SK-N-SH (cell line): Measurements from ENCODE around the gene PIP5K1C. TPM values are rescaled to one million over a fixed set of nuclear protein-coding genes. Genes with fewer than 3 reads are reported as not detected.

Source experiments
- CTCF ChIA-PET: fragments of 300-600, 350-600 bp; formaldehyde crosslinking; extraction: SDS; loops from one replicate; lab custom pipeline; 2021; lab: Yijun Ruan, JAX
- POLR2A ChIA-PET: fragments of 350-600 bp; sonication (Branson Sonifier 250); formaldehyde crosslinking; extraction: SDS; loops from one replicate; lab custom pipeline; 2020; ENCODE audit warnings: antibody characterized with exemption, inconsistent platforms; lab: Yijun Ruan, JAX
- DNase-seq: peaks from one replicate; pipeline ENCODE4 v3.0.0; 2012
- H2AFZ ChIP-seq: fragments of 200-600 bp; sonication (generic); 2 replicates; pipeline ENCODE4 v1.8.1; 2016; ENCODE audit warnings: antibody characterized with exemption, mild to moderate bottlenecking, low read depth
- H3F3A ChIP-seq: fragments of 200-600 bp; sonication (generic); replicated peaks from 2 replicates; pipeline ENCODE3; 2016; ENCODE audit warnings: antibody characterized with exemption, mild to moderate bottlenecking; ENCODE audit not compliant: insufficient read depth
- H3K27ac ChIP-seq, 2 experiments: fragments of 200-500 bp in 1 of 2; fragments of 200-600 bp in 1 of 2; sonication (Bioruptor generic) in 1 of 2; sonication (generic), shearing (Covaris generic) in 1 of 2; 2 replicates each; pipeline versions ENCODE4 v1.5.1 to v1.6.1; 2014 to 2016; ENCODE audit warnings: low read depth in 2 of 2, inconsistent platforms in 1 of 2, low read length in 1 of 2, mild to moderate bottlenecking in 1 of 2, mixed read lengths in 1 of 2
- H3K27me3 ChIP-seq: fragments of 200-600 bp; sonication (generic), shearing (Covaris generic); 2 replicates; pipeline ENCODE4 v1.6.1; 2016; ENCODE audit warnings: mixed run types; ENCODE audit not compliant: insufficient read depth
- H3K36me3 ChIP-seq, 2 experiments: fragments of 200-500 bp in 1 of 2; fragments of 200-600 bp in 1 of 2; sonication (Bioruptor generic) in 1 of 2; sonication (generic) in 1 of 2; replicated peaks in 1 of 2; 2 replicates each; pipeline versions ENCODE3 to v1.5.1; 2014 to 2016; ENCODE audit warnings: low read length in 1 of 2, mild to moderate bottlenecking in 1 of 2; ENCODE audit not compliant: insufficient read depth in 2 of 2, control insufficient read depth in 1 of 2
- H3K4me1 ChIP-seq, 2 experiments: fragments of 200-500 bp in 1 of 2; fragments of 200-600 bp in 1 of 2; sonication (Bioruptor generic) in 1 of 2; sonication (generic), shearing (Covaris generic) in 1 of 2; 2 replicates each; pipeline versions ENCODE4 v1.5.1 to v1.6.1; 2014 to 2016; ENCODE audit warnings: low read depth in 1 of 2, low read length in 1 of 2, mixed run types in 1 of 2; ENCODE audit not compliant: insufficient read depth in 2 of 2, control insufficient read depth in 1 of 2
- H3K4me2 ChIP-seq: fragments of 200-600 bp; sonication (generic), shearing (Covaris generic); 2 replicates; pipeline ENCODE4 v1.6.1; 2017; ENCODE audit warnings: mixed run types
- H3K4me3 ChIP-seq, 2 experiments: fragments of 200-500 bp in 1 of 2; fragments of 200-600 bp in 1 of 2; sonication (Bioruptor generic) in 1 of 2; sonication (generic), shearing (Covaris generic) in 1 of 2; 2 replicates each; pipeline versions ENCODE4 v1.5.1 to v1.8.1; 2014 to 2016; ENCODE audit warnings: low read depth in 2 of 2, inconsistent platforms in 1 of 2, low read length in 1 of 2, mild to moderate bottlenecking in 1 of 2, mixed read lengths in 1 of 2, moderate library complexity in 1 of 2
- H3K79me2 ChIP-seq: fragments of 200-600 bp; sonication (generic); 2 replicates; pipeline ENCODE4 v1.8.1; 2017; ENCODE audit warnings: mild to moderate bottlenecking; ENCODE audit not compliant: insufficient read depth
- H3K9ac ChIP-seq: fragments of 200-600 bp; sonication (generic); 2 replicates; pipeline ENCODE4 v1.6.1; 2017; ENCODE audit warnings: mixed run types
- H3K9me2 ChIP-seq: fragments of 200-600 bp; sonication (generic); 2 replicates; pipeline ENCODE4 v1.6.1; 2017; ENCODE audit warnings: mixed run types
- H3K9me3 ChIP-seq: fragments of 200-600 bp; sonication (generic); 2 replicates; pipeline ENCODE4 v1.6.1; 2017; ENCODE audit warnings: mixed run types, mild to moderate bottlenecking, moderate library complexity
- H4K20me1 ChIP-seq: fragments of 200-600 bp; sonication (generic); 2 replicates; pipeline ENCODE4 v1.6.1; 2017; ENCODE audit warnings: mild to moderate bottlenecking, mixed run types; ENCODE audit not compliant: insufficient read depth
- CTCF ChIP-seq: fragments of 200-600 bp; sonication (generic); IDR thresholded peaks from 2 replicates; pipeline ENCODE4 v1.6.1; 2017; ENCODE audit warnings: antibody characterized with exemption, mild to moderate bottlenecking, moderate library complexity
- EP300 ChIP-seq, 2 experiments: IDR thresholded peaks; 2 replicates each; pipeline versions ENCODE4 v1.4.0 to v1.6.1; 2012; ENCODE audit warnings: borderline replicate concordance in 1 of 2, low read depth in 1 of 2, low read length in 1 of 2
- EZH2phosphoT487 ChIP-seq: fragments of 200-600 bp; sonication (generic); IDR thresholded peaks from 2 replicates; pipeline ENCODE4 v1.6.1; 2017; ENCODE audit warnings: low read depth, mixed run types, mild to moderate bottlenecking, antibody characterized with exemption, moderate library complexity, borderline replicate concordance
- FOXJ3 ChIP-seq: sonication (generic); formaldehyde crosslinking; IDR thresholded peaks from 2 replicates; pipeline ENCODE4 v1.5.1; 2020; ENCODE audit warnings: mild to moderate bottlenecking, missing genetic modification reagents
- GATA2 ChIP-seq: sonication (generic); formaldehyde crosslinking; IDR thresholded peaks from 2 replicates; pipeline ENCODE4 v1.5.0; 2020; ENCODE audit warnings: mild to moderate bottlenecking, missing genetic modification reagents
- IRF3 ChIP-seq: fragments of 150-350 bp; IDR thresholded peaks from 2 replicates; pipeline ENCODE4 v1.6.1; 2016; ENCODE audit warnings: mild to moderate bottlenecking, low read depth, low read length
- MXI1 ChIP-seq: IDR thresholded peaks from 2 replicates; pipeline ENCODE4 v1.6.1; 2012; ENCODE audit warnings: mild to moderate bottlenecking, low read depth, low read length, improper control_type of control experiment
- NFIC ChIP-seq: IDR thresholded peaks from 2 replicates; pipeline ENCODE4 v1.4.0; 2012; ENCODE audit warnings: borderline replicate concordance
- NRF1 ChIP-seq: IDR thresholded peaks from 2 replicates; pipeline ENCODE4 v1.6.1; 2012; ENCODE audit warnings: low read depth, mild to moderate bottlenecking, low read length
- POLR2AphosphoS5 ChIP-seq: IDR thresholded peaks from 2 replicates; pipeline ENCODE4 v1.6.1; 2012; ENCODE audit warnings: low read depth, low read length
- RCOR1 ChIP-seq: fragments of 150-350 bp; IDR thresholded peaks from 2 replicates; pipeline ENCODE4 v1.6.1; 2017; ENCODE audit warnings: antibody characterized with exemption, low read length
- RFX5 ChIP-seq: IDR thresholded peaks from 2 replicates; pipeline ENCODE4 v1.6.1; 2012; ENCODE audit warnings: mild to moderate bottlenecking, improper control_type of control experiment, low read length
- SIN3A ChIP-seq: IDR thresholded peaks from 2 replicates; pipeline ENCODE4 v1.6.1; 2012; ENCODE audit warnings: low read depth, mild to moderate bottlenecking, low read length, moderate library complexity, borderline replicate concordance
- TEAD4 ChIP-seq: IDR thresholded peaks from 2 replicates; pipeline ENCODE4 v1.4.0; 2012; ENCODE audit warnings: mild to moderate bottlenecking, borderline replicate concordance; ENCODE audit not compliant: insufficient read depth
- USF1 ChIP-seq: IDR thresholded peaks from 2 replicates; pipeline ENCODE4 v1.4.0; 2012; ENCODE audit warnings: low read depth, borderline replicate concordance
- USF2 ChIP-seq: fragments of 150-350 bp; IDR thresholded peaks from 2 replicates; pipeline ENCODE4 v1.6.1; 2017; ENCODE audit warnings: antibody characterized with exemption, low read length, low read depth, borderline replicate concordance
- ZBTB33 ChIP-seq: IDR thresholded peaks from 2 replicates; pipeline ENCODE4 v1.4.0; 2012; ENCODE audit warnings: low read depth, borderline replicate concordance
- WGBS: methylation state at CpG from one replicate; pipeline ENCODE4 v1.1.6; 2017; ENCODE audit warnings: low lambda C conversion rate; 5-methylcytosine and 5-hydroxymethylcytosine counted together
- polyA plus RNA-seq, 3 experiments: library from polyadenylated mRNA; depleted of rRNA; stranded (reverse); fragments of >200 nt; gene quantifications; 2 replicates each; pipeline ENCODE4 v1.2.3, GENCODE V29; 2012

Gene PIP5K1C
- polyA plus RNA-seq, 1 of the 3 experiments (the other 2 are of a cell fraction), result 12.3 TPM

- Histone ChIP-seq H3K4me2 (no peak overlapping the region), H3K79me2 (peaks cover 33% of the 10 kb centered on the region), H3K9me3 (no peaks in the 10 kb centered on the region), H2AFZ (no peak overlapping the region), H3K36me3 (no peaks in the 10 kb centered on the region), H3K27ac (no peak overlapping the region), H3F3A (peaks cover 6% of the 10 kb centered on the region), H4K20me1 (peaks cover 27% of the 10 kb centered on the region), H3K27me3 (peaks cover 6% of the 10 kb centered on the region; the same call in 1 of the 2 replicates), H3K4me3 (no peak overlapping the region), H3K9me2 (no peaks in the 10 kb centered on the region), H3K4me1 (peaks cover 0 to 14% of the 10 kb centered on the region in 2 experiments; a peak in 1 of 4 replicates), H3K9ac (no peak overlapping the region)
- DNase-seq, result no peak
- ChIA-PET CTCF (interaction anchor here (0.7 to 3.0 kb wide), 7 partner anchors 10 to 790 kb away, joined by 3 to 39 read pairs (median 5); no protein-coding TSS in a partner anchor), POLR2A (no interaction called here)
- TF ChIP-seq RFX5, result no peak
- 5% methylated on average over 1 of the region's 1 CpG for WGBS
These were observed 932 bp upstream of the PIP5K1C start for GRCh38 chr19:3701200-3701599.

GRCh38 chr19:3699741-3700241, 477 bp downstream of the PIP5K1C start:
- Histone ChIP-seq H3K9ac (peak overlapping the region; percentile 72), H3K4me3 (peak overlapping the region; percentile 83 to 88), H3K79me2 (peaks cover 45% of the 10 kb centered on the region), H3K9me2 (no peaks in the 10 kb centered on the region), H3K4me1 (peaks cover 0 to 14% of the 10 kb centered on the region in 2 experiments; a peak in 1 of 4 replicates), H3K4me2 (peak overlapping the region; percentile 100)
- WGBS, result 0% methylated on average over 4 of the region's 43 CpGs
- TF ChIP-seq EP300 (IDR thresholded peaks at IDR 0.05; ENCODE audit: borderline replicate concordance in 1 of 2, low read depth in 1 of 2, low read length in 1 of 2) (no peak), USF1 (no peak), NFIC (no peak), RCOR1 (no peak), EZH2phosphoT487 (no peak), ZBTB33 (no peak), NRF1 (no peak), RFX5 (no peak), USF2 (no peak), MXI1 (no peak), SIN3A (no peak), CTCF (no peak), GATA2 (CRISPR knock-in tag) (no peak), IRF3 (no peak), POLR2AphosphoS5 (no peak), TEAD4 (no peak), FOXJ3 (CRISPR knock-in tag) (no peak)
- TF ChIP-seq, all 33 proteins: peak for 0
- peaks cover 38% of the 10 kb centered on the region for H4K20me1 ChIP-seq
- no peaks in the 10 kb centered on the region; the same call in 1 of the 2 replicates for H3K27me3 ChIP-seq
- H3F3A ChIP-seq, result peaks cover 6% of the 10 kb centered on the region
- H2AFZ ChIP-seq, result no peak overlapping the region
- no peaks in the 10 kb centered on the region for H3K36me3 ChIP-seq
- ChIA-PET CTCF (interaction anchor here (0.5 to 3.0 kb wide), 13 partner anchors 8 to 395 kb away, joined by 3 to 39 read pairs (median 5); partner anchors contain the start of gene TJP3), POLR2A (no interaction called here)
- no peaks in the 10 kb centered on the region for H3K9me3 ChIP-seq
- DNase-seq, result peak; percentile 75
- peak overlapping the region; percentile 24 to 64; a peak in 3 of 4 replicates for H3K27ac ChIP-seq
